GM19452 (cell line): ENCODE data around the gene DENND6B.

Experiments used
- ATAC-seq: cut with Tn5 transposase; IDR thresholded peaks from one replicate; pipeline ENCODE4 v1.9.1; 2021; ENCODE audit not compliant: unreplicated experiment

Gene DENND6B

DNA sequence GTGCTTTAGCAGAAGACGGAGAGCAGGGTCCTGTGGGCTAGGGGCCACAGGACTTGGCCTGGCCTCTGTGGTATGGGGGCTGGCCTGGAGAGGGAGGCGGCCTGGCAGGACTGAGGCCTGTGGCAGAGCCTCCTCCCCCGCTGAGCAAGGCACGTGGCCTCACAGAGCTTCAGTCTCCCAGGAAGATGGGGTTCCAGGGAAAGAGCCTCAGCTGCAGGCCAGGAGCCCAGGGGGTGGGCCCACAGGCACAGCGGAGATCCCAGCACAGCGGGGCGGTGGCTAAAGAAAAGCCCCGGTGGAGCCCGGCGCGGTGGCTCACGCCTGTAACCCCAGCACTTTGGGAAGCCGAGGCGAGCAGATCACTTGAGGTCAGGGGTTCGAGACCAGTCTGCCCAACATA is 67.5 kb downstream of the DENND6B start:
- no peak for ATAC-seq
